GM12892 (cell line): Measurements from ENCODE around the gene C5orf24.
A peak's percentile ranks its signal among the peaks of the same experiment; 100 is the strongest.
"Not testable (repeated sequence)": the region's sequence is repeated elsewhere in the genome, so short reads cannot be mapped to it uniquely, and the experiment has no call there.

ENCODE experiments used
- DNase-seq: peaks from one replicate; pipeline ENCODE4 v3.0.0; 2011; ENCODE audit not compliant: insufficient read length
- FAIRE-seq: peaks from 2 replicates; lab custom pipeline; 2011; peaks lifted over from hg19 to GRCh38; lab: Jason Lieb, UNC
- POLR2A ChIP-seq: IDR thresholded peaks from 2 replicates; pipeline ENCODE4 v1.6.1; 2011; ENCODE audit warnings: low read depth, low read length, control low read depth
- POLR2AphosphoS5 ChIP-seq: IDR thresholded peaks from 2 replicates; pipeline ENCODE4 v1.6.1; 2011; ENCODE audit warnings: low read depth, low read length, control low read depth
- TAF1 ChIP-seq: IDR thresholded peaks from 2 replicates; pipeline ENCODE4 v1.6.1; 2011; ENCODE audit warnings: low read depth, mild to moderate bottlenecking, control low read depth, low read length, borderline replicate concordance

Gene C5orf24

DNA sequence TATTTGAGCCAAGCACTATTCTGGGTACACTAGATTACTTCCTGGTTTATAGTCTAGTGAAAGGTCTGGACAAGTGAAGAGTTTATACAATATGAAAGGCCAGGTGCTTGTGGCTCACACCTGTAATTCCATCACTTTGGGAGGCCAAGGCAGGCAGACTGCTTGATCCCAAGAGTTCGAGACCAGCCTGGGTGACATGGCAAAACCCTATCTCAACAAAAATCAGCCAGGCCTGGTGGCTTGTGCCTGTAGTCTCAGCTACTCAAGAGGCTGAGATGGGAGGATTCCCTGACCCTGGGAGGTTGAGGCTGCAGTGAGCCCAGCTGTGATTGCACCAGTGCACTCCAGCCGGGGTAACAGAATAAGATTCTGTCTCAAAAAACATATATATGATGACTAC is 18.9 kb downstream of the C5orf24 start:
- no peak for TF ChIP-seq POLR2A
- TF ChIP-seq POLR2AphosphoS5: no peak
- no peak for TF ChIP-seq TAF1
- FAIRE-seq: no peak

DNA sequence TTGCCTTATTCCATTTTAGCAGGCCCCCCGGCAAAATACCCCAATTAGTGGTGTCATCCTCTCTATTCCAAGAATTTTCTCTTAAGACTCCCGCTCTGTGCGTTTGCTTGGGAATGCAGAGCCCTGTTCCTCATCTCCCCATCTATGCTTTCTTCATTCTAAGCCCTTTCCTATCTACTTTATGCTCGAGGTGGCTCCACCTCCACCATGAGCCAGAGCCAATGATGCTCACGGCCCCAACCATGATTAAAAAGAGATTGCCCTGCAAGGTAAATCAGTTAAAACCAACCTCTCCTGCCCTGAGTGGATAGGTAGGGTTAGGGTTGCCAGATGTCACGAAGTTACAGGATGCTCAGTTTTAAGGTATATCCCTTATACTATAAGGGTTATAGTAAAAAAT is 27.7 kb downstream of the C5orf24 start:
- FAIRE-seq (no peak), DNase-seq (no peak)
- no peak for TF ChIP-seq POLR2AphosphoS5

More for the DNA sequence above, 18.9 kb downstream of the C5orf24 start:
- DNase-seq: no peak

DNA sequence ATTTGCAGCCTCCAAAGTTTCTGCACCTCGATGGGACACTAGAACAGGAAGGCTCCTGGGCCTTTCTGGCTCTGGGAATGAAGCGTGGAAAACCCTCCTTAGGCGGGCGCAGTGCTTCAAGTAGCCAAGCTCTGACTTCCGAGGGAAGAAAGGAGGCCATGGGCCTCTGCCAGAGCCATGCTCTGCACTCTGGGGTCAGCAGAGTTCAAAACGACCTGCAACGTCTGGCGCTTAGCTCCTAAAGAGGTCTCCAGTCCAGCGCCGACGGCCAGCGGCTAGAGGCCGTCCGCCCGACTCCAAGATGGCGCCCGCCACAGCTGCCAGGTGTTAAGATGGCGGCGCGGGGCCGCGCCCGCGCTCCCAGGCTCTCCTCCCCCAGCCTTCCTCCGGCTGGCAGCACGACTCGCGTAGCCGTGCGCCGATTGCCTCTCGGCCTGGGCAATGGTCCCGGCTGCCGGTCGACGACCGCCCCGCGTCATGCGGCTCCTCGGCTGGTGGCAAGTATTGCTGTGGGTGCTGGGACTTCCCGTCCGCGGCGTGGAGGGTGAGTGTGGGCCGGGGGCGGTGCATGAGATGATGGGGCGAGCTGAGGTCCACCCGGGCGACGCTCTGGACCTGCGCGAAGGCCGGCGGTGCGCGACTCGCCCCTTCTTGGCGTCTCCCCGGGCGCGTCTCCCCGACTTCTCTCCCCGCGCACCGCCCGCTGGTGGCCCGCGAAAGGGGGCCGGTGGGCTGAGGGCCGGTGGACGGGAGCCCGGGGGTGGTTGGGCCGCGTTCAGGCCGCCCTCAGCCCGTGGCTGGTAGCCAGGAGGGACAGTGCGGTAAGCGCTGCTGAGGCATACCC is 28.4 kb downstream of the C5orf24 start, which contains the start of gene TXNDC15:
Gene TXNDC15, plus strand, starts transcription at position 385 of the 844 bp plus-strand sequence. Its CDS starts 57 bp downstream, at position 442.
- FAIRE-seq: peak; percentile 93
- DNase-seq: peak; percentile 78
- TF ChIP-seq TAF1 (peak; percentile 97), POLR2A (peak; percentile 95), POLR2AphosphoS5 (peak; percentile 80)

DNA sequence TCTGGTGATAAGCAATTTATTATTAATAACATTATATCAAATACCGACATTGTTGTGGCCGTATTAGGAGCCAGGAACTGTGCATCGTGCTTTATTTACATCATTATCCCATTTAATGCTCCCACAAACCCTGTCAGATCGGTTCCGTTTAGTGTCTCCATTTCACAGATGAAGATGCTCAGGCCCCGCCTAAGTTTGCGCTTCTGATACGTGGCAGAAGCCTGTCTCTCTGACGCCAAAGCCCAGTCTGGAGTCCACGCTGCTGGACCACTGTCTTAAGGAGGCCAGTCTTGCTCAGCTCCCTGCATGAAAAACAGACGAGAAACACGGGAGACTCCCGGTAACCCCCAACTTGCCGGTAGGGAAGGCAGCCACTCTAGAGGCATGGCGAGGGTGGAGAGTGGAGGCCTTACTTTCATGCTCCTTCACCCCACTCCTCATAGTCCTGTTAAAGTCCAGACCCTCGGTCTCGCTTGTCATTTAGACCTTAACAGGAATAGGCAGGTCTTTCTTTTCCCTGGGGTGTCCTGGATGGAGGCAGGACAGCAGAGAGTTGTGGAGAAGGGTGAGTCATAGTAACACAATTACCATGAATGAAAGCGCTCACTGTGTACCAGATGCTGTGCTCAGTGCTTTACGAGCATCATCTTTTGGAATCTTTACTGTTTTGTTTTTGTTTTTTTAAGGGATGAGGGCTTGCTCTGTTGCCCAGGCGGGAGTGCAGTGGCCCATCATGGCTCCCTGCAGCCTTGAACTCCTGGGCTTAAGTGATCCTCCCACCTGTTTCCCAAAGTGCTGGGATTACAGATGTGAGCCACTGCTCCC is 29.3 kb downstream of the C5orf24 start:
- no peak for TF ChIP-seq POLR2AphosphoS5
- TF ChIP-seq POLR2A: no peak
- TF ChIP-seq TAF1: 0 out of 2 replicates have a peak, but pooled peaks have one; percentile 22
- FAIRE-seq: peak; percentile 58
- DNase-seq: peak; percentile 29

DNA sequence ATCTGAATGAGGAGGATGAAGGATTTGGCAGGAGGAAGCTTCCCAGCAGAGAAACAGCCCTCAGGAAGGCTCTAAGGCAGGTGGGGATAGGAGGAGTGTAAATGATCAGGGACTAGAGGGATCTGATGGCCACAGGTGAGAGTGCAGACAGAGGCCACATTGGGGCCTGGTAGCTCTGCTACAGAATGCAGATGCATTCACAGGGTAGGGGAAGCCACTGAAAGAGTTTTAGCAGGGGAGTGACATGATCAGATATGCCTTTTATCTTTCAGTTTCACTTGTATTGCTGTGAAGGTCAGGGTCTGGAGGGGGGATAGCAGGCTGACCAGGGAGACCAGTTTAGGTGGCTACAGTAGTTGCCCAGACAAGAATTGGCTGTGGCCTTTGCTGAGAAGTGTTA is 31.4 kb downstream of the C5orf24 start:
- DNase-seq (peak; percentile 42), FAIRE-seq (peak; percentile 60)
- TF ChIP-seq POLR2A (no peak), POLR2AphosphoS5 (no peak), TAF1 (no peak)

DNA sequence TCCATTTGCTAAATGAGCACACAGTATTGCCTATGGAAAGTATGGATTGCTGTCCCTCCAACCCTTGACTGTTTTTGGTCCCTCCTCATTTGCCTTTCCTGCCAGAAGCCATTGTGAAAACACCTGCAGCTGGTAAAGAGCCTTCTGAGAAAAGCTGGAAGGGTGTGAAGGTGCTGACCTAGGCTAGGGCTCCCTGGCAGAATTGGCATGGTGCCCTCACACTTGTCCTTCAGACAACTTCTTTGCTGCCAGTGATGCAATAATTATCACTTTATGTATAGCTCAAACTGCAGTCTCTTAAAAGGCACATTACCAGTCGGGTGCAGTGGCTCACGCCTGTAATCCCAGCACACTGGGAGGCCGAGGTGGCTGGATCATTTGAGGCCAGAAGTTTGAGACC is 32.6 kb downstream of the C5orf24 start:
- TF ChIP-seq TAF1 (no peak), POLR2A (no peak), POLR2AphosphoS5 (no peak)
- DNase-seq: no peak
- no peak for FAIRE-seq

DNA sequence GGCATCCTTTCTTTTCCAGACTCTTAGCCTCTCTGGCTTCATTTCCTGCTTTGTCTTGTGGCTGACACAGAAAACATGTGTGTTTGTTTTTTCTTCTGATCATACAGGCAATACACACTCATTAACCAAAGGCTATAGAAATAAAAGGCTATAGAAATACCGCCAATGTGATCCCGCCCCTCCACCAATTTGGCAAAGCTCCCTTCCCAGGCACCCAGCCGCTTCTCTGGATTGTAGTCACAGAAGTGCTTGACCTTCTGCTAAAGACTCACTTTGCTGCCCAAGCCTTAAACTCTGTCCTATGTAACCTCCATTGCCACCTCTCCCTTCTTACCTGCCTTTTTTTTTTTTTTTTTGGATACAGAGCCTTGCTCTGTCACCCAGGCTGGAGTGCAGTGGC is 33.7 kb downstream of the C5orf24 start:
- no peak for DNase-seq
- no peak for FAIRE-seq
- TF ChIP-seq POLR2A: no peak
- TF ChIP-seq TAF1: no peak
- no peak for TF ChIP-seq POLR2AphosphoS5

DNA sequence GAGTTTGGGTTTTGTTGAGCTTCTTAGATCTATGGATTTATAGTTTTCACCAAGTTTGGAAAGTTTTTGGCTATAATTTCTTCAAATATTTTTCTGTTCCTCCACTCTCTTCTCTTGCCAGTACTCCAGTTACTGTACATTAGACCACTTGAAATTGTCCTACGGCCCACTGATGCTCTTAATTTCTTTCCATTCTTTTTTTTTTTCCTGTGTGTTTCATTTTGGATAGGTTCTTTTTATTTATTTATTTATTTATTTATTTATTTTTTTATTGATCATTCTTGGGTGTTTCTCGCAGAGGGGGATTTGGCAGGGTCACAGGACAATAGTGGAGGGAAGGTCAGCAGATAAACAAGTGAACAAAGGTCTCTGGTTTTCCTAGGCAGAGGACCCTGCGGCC is 35.2 kb downstream of the C5orf24 start:
- DNase-seq, FAIRE-seq: not testable (repeated sequence)

DNA sequence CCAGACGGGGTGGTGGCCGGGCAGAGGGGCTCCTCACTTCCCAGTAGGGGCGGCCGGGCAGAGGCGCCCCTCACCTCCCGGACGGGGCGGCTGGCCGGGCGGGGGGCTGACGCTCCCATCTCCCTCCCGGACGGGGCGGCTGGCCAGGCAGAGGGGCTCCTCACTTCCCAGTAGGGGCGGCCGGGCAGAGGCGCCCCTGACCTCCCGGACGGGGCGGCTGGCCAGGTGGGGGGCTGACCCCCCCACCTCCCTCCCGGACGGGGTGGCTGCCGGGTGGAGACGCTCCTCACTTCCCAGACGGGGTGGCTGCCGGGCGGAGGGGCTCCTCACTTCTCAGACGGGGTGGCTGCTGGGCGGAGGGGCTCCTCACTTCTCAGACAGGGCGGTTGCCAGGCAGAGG is 35.9 kb downstream of the C5orf24 start:
- not testable (repeated sequence) for FAIRE-seq, DNase-seq

DNA sequence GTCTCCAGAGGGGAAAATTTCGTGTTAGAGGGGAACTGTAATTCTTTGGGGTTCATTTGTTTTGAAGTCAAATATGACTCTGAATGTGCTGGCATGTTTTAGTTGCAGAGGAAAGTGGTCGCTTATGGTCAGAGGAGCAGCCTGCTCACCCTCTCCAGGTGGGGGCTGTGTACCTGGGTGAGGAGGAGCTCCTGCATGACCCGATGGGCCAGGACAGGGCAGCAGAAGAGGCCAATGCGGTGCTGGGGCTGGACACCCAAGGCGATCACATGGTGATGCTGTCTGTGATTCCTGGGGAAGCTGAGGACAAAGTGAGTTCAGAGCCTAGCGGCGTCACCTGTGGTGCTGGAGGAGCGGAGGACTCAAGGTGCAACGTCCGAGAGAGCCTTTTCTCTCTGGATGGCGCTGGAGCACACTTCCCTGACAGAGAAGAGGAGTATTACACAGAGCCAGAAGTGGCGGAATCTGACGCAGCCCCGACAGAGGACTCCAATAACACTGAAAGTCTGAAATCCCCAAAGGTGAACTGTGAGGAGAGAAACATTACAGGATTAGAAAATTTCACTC is 41.9 kb downstream of the C5orf24 start:
- TF ChIP-seq POLR2AphosphoS5 (no peak), TAF1 (no peak), POLR2A (no peak)
- FAIRE-seq: no peak
- no peak for DNase-seq

DNA sequence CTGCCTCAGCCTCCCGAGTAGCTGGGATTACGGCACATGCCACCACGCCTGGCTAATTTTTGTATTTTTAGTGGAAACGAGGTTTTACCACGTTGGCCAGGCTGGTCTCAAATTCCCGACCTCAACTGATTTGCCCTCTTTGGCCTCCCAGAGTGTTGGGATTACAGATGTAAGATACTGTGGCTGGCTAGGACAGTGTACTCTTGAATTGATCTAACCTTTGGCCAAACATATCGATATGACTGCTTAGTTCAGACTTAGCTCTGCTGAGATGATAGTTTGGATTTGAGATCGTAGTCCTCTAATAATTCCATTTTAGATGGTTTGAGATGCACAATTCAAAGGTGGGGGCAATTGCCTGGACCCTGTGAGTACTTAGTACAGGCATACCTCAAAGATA is 43.6 kb downstream of the C5orf24 start:
- FAIRE-seq: no peak
- DNase-seq: no peak
- TF ChIP-seq TAF1 (no peak), POLR2A (no peak), POLR2AphosphoS5 (no peak)

DNA sequence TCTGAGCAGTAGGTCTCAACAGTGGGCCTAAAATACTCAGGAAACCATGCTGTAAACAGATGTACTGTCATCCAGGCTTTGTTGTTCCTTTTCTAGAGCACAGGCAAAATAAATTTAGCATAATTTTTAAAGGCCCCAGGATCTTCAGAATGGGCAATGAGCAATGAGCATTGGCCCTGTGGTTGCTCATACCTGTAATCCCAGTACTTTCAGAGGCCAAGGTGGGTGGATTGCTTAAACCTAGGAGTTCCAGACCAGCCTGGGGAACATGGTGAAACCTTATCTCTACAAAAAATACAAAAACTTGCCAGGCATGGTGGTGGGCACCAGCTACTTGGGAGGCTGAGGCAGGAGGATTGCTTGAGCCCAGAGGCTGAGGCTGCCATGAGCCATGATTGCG is 45.7 kb downstream of the C5orf24 start:
- FAIRE-seq (no peak), DNase-seq (no peak)
- TF ChIP-seq TAF1: no peak
- TF ChIP-seq POLR2AphosphoS5: no peak
- TF ChIP-seq POLR2A: no peak
